HEK293 (cell line): ENCODE measurements around the gene IQCF6.

Experiments used
- HOXA7 ChIP-seq: sonication (generic); formaldehyde crosslinking; IDR thresholded peaks from 2 replicates; pipeline ENCODE4 v1.8.1; 2022; ENCODE audit warnings: missing genetic modification reagents, borderline replicate concordance
- MEIS1 ChIP-seq: sonication (generic); formaldehyde crosslinking; IDR thresholded peaks from 2 replicates; pipeline ENCODE4 v1.8.1; 2022; ENCODE audit warnings: missing genetic modification reagents, mild to moderate bottlenecking, borderline replicate concordance
- YY1 ChIP-seq: fragments of 450-650 bp; formaldehyde crosslinking; IDR thresholded peaks from 2 replicates; pipeline ENCODE4 v1.5.1; 2018; ENCODE audit warnings: missing biosample characterization, missing genetic modification characterization
- ZEB2 ChIP-seq: fragments of 450-650 bp; formaldehyde crosslinking; IDR thresholded peaks from 2 replicates; pipeline ENCODE4 v1.5.1; 2016; ENCODE audit warnings: missing biosample characterization, missing genetic modification characterization
- ZFP69B ChIP-seq: fragments of 450-650 bp; formaldehyde crosslinking; IDR thresholded peaks from 2 replicates; pipeline ENCODE4 v1.5.1; 2016; ENCODE audit warnings: missing biosample characterization, missing genetic modification characterization
- ZNF138 ChIP-seq: fragments of 450-650 bp; formaldehyde crosslinking; IDR thresholded peaks from 2 replicates; pipeline ENCODE4 v1.5.1; 2016; ENCODE audit warnings: missing biosample characterization, missing genetic modification characterization, borderline replicate concordance
- ZNF174 ChIP-seq: fragments of 450-650 bp; formaldehyde crosslinking; IDR thresholded peaks from 2 replicates; pipeline ENCODE4 v1.5.0; 2017; ENCODE audit warnings: missing biosample characterization, mild to moderate bottlenecking, missing genetic modification characterization
- ZNF777 ChIP-seq: fragments of 450-650 bp; formaldehyde crosslinking; IDR thresholded peaks from 2 replicates; pipeline ENCODE4 v1.5.1; 2017; ENCODE audit warnings: missing biosample characterization, missing genetic modification characterization, borderline replicate concordance
- TF ChIP-seq, protein P1 (sequence below): fragments of 450-650 bp; formaldehyde crosslinking; IDR thresholded peaks from 2 replicates; pipeline ENCODE4 v1.5.1; 2016; ENCODE audit warnings: missing biosample characterization, missing genetic modification characterization
- TF ChIP-seq, protein P2 (sequence below): fragments of 450-650 bp; formaldehyde crosslinking; IDR thresholded peaks from 2 replicates; pipeline ENCODE4 v1.5.1; 2016; ENCODE audit warnings: missing biosample characterization, missing genetic modification characterization
- TF ChIP-seq, protein P3 (sequence below): fragments of 450-650 bp; formaldehyde crosslinking; IDR thresholded peaks from 2 replicates; pipeline ENCODE4 v1.5.1; 2016; ENCODE audit warnings: missing biosample characterization, missing genetic modification characterization

DNA sequence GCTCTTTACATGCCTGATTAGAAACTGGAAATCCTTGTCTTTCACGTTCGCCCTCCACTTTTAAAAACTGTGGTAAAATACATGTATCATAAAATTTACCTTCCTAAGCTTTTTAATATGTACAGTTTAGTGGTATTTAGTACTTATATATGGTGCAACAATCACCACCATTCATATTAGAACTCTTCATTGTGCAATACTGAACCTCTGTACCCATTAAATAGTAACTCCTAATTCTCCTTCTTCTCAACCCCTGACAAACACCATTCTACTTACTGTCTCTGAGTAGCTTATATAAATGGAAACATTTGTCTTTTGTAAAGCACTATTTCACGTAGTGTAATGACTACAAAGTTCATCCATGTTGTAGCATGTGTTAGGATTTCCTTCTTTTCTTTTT lies 44.0 kb downstream of the IQCF6 start:
- TF ChIP-seq ZNF138 (tag by site-specific recombination) (no peak), ZNF174 (tag by site-specific recombination) (no peak), MEIS1 (CRISPR knock-in tag) (no peak), HOXA7 (no peak), ZNF777 (tag by site-specific recombination) (no peak), YY1 (tag by site-specific recombination) (no peak), ZEB2 (tag by site-specific recombination) (no peak), ZFP69B (no peak)
- TF ChIP-seq, protein P1, sequence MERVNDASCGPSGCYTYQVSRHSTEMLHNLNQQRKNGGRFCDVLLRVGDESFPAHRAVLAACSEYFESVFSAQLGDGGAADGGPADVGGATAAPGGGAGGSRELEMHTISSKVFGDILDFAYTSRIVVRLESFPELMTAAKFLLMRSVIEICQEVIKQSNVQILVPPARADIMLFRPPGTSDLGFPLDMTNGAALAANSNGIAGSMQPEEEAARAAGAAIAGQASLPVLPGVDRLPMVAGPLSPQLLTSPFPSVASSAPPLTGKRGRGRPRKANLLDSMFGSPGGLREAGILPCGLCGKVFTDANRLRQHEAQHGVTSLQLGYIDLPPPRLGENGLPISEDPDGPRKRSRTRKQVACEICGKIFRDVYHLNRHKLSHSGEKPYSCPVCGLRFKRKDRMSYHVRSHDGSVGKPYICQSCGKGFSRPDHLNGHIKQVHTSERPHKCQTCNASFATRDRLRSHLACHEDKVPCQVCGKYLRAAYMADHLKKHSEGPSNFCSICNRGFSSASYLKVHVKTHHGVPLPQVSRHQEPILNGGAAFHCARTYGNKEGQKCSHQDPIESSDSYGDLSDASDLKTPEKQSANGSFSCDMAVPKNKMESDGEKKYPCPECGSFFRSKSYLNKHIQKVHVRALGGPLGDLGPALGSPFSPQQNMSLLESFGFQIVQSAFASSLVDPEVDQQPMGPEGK (tag by site-specific recombination): no peak
- TF ChIP-seq, protein P2, sequence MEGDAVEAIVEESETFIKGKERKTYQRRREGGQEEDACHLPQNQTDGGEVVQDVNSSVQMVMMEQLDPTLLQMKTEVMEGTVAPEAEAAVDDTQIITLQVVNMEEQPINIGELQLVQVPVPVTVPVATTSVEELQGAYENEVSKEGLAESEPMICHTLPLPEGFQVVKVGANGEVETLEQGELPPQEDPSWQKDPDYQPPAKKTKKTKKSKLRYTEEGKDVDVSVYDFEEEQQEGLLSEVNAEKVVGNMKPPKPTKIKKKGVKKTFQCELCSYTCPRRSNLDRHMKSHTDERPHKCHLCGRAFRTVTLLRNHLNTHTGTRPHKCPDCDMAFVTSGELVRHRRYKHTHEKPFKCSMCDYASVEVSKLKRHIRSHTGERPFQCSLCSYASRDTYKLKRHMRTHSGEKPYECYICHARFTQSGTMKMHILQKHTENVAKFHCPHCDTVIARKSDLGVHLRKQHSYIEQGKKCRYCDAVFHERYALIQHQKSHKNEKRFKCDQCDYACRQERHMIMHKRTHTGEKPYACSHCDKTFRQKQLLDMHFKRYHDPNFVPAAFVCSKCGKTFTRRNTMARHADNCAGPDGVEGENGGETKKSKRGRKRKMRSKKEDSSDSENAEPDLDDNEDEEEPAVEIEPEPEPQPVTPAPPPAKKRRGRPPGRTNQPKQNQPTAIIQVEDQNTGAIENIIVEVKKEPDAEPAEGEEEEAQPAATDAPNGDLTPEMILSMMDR (tag by site-specific recombination): no peak
- TF ChIP-seq, protein P3, sequence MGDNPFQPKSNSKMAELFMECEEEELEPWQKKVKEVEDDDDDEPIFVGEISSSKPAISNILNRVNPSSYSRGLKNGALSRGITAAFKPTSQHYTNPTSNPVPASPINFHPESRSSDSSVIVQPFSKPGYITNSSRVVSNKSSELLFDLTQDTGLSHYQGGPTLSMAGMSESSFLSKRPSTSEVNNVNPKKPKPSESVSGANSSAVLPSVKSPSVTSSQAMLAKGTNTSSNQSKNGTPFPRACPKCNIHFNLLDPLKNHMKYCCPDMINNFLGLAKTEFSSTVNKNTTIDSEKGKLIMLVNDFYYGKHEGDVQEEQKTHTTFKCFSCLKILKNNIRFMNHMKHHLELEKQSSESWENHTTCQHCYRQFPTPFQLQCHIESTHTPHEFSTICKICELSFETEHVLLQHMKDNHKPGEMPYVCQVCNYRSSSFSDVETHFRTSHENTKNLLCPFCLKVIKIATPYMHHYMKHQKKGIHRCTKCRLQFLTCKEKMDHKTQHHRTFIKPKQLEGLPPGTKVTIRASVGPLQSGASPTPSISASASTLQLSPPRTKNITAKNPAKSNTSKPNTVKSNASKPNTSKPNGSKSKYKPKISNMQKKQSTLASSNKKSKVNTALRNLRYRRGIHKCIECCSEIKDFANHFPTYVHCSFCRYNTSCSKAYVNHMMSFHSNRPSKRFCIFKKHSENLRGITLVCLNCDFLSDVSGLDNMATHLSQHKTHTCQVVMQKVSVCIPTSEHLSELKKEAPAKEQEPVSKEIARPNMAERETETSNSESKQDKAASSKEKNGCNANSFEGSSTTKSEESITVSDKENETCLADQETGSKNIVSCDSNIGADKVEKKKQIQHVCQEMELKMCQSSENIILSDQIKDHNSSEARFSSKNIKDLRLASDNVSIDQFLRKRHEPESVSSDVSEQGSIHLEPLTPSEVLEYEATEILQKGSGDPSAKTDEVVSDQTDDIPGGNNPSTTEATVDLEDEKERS (tag by site-specific recombination): no peak
